Ovary (tissue), 3 donors: Measurements from ENCODE around the gene GLCCI1.

Experiments used
- CTCF ChIP-seq, 3 donors: fragments of 450-650 bp in 2 of 3; fragments of 200-600 bp in 1 of 3; IDR thresholded peaks; one replicate each; pipeline versions ENCODE4 v1.5.1 to v1.8.0; 2016 to 2022; ENCODE audit warnings: antibody characterized with exemption in 3 of 3, mild to moderate bottlenecking in 1 of 3
- EP300 ChIP-seq: sonication (generic); formaldehyde crosslinking; IDR thresholded peaks from one replicate; pipeline ENCODE4 v1.6.1; 2017; ENCODE audit warnings: antibody characterized with exemption
- POLR2A ChIP-seq: fragments of 450-650 bp; IDR thresholded peaks from one replicate; pipeline ENCODE4 v1.6.1; 2017; ENCODE audit warnings: antibody characterized with exemption, mild to moderate bottlenecking, moderate library complexity
- donor health status: DM: no; HTN: no; CAD: no.

- TF ChIP-seq CTCF (IDR thresholded peaks at IDR 0.05) (no peak), EP300 (no peak), POLR2A (no peak)
Measured at GRCh38 chr7:7931626-7932025, 37.0 kb upstream of the GLCCI1 start.
